DOHH2 (cell line): ENCODE measurements around the gene NUP210.

Experiments used
- H3F3A ChIP-seq: fragments of 200-600 bp; sonication (generic), shearing (Covaris generic); 2 replicates; pipeline ENCODE4 v1.6.0; 2016; ENCODE audit warnings: antibody characterized with exemption, mild to moderate bottlenecking; ENCODE audit not compliant: control insufficient read depth, insufficient read depth
- H3K27ac ChIP-seq: fragments of 200-600 bp; sonication (generic); 2 replicates; pipeline ENCODE4 v1.5.1; 2014; ENCODE audit warnings: low read depth, mild to moderate bottlenecking, low read length, moderate library complexity
- H3K27me3 ChIP-seq: fragments of 200-600 bp; sonication (generic); 2 replicates; pipeline ENCODE4 v1.6.1; 2014; ENCODE audit warnings: mild to moderate bottlenecking, low read length, mixed read lengths; ENCODE audit not compliant: control insufficient read depth
- H3K36me3 ChIP-seq: fragments of 200-600 bp; sonication (generic); 2 replicates; pipeline ENCODE4 v1.6.1; 2014; ENCODE audit warnings: mild to moderate bottlenecking, low read length, moderate library complexity, mixed read lengths; ENCODE audit not compliant: control insufficient read depth
- H3K4me1 ChIP-seq: fragments of 200-600 bp; sonication (generic); 2 replicates; pipeline ENCODE4 v1.6.1; 2014; ENCODE audit warnings: mild to moderate bottlenecking, low read length, mixed read lengths; ENCODE audit not compliant: control insufficient read depth
- H3K4me2 ChIP-seq: fragments of 200-600 bp; sonication (generic); 2 replicates; pipeline ENCODE4 v1.6.0; 2014; ENCODE audit warnings: mild to moderate bottlenecking, low read length, moderate library complexity
- H3K4me3 ChIP-seq: fragments of 200-600 bp; sonication (generic); 2 replicates; pipeline ENCODE4 v1.5.1; 2014; ENCODE audit warnings: mild to moderate bottlenecking, low read length, mixed read lengths
- H3K79me2 ChIP-seq: fragments of 200-600 bp; sonication (generic); 2 replicates; pipeline ENCODE4 v1.6.1; 2014; ENCODE audit warnings: mild to moderate bottlenecking, low read length, mixed read lengths; ENCODE audit not compliant: control insufficient read depth
- H3K9me2 ChIP-seq: fragments of 200-600 bp; sonication (generic); replicated peaks from 2 replicates; pipeline ENCODE4 v1.6.1; 2014; ENCODE audit warnings: mild to moderate bottlenecking, low read length, mixed read lengths; ENCODE audit not compliant: control insufficient read depth
- H3K9me3 ChIP-seq: fragments of 200-600 bp; sonication (generic); 2 replicates; pipeline ENCODE4 v1.6.1; 2014; ENCODE audit warnings: antibody characterized with exemption, low read length, mixed read lengths; ENCODE audit not compliant: control insufficient read depth, insufficient read depth
- H4K20me1 ChIP-seq: fragments of 200-600 bp; sonication (generic); 2 replicates; pipeline ENCODE4 v1.6.0; 2014; ENCODE audit warnings: low read depth, mild to moderate bottlenecking, antibody characterized with exemption, low read length, moderate library complexity; ENCODE audit not compliant: control insufficient read depth, insufficient read depth
- CTCF ChIP-seq: fragments of 200-600 bp; sonication (generic); IDR thresholded peaks from one replicate; pipeline ENCODE4 v1.5.1; 2014; ENCODE audit warnings: antibody characterized with exemption, mild to moderate bottlenecking, low read depth, low read length; ENCODE audit not compliant: poor library complexity, severe bottlenecking
- EZH2phosphoT487 ChIP-seq: fragments of 200-600 bp; sonication (generic); IDR thresholded peaks from 2 replicates; pipeline ENCODE4 v1.6.1; 2017; ENCODE audit warnings: borderline replicate concordance, mild to moderate bottlenecking, antibody characterized with exemption, low read length, moderate library complexity, mixed read lengths

NUP210 gene

GRCh38 chr3:13307041-13307440 is 113.1 kb downstream of the NUP210 start:
- Histone ChIP-seq H3K27me3 (no peaks in the 10 kb centered on the region), H3K27ac (no peak overlapping the region), H3F3A (peaks cover 8% of the 10 kb centered on the region; the same call in 1 of the 2 replicates), H3K4me3 (no peak overlapping the region), H4K20me1 (no peaks in the 10 kb centered on the region), H3K4me2 (no peak overlapping the region), H3K36me3 (peaks cover 15% of the 10 kb centered on the region), H3K9me3 (no peaks in the 10 kb centered on the region), H3K9me2 (no peaks in the 10 kb centered on the region), H3K4me1 (peaks cover 2% of the 10 kb centered on the region), H3K79me2 (no peaks in the 10 kb centered on the region)
- TF ChIP-seq CTCF (no peak), EZH2phosphoT487 (no peak)

- no peak for TF ChIP-seq CTCF
- no peak for TF ChIP-seq EZH2phosphoT487
- no peak overlapping the region for H3K4me3 ChIP-seq
- no peak overlapping the region for H3K27ac ChIP-seq
- H3K9me3 ChIP-seq = no peaks in the 10 kb centered on the region
- H3K36me3 ChIP-seq = peaks cover 15% of the 10 kb centered on the region
- H3K79me2 ChIP-seq = no peaks in the 10 kb centered on the region
- H3F3A ChIP-seq = peaks cover 7% of the 10 kb centered on the region; the same call in 1 of the 2 replicates
- no peaks in the 10 kb centered on the region for H3K27me3 ChIP-seq
- H3K4me2 ChIP-seq = no peak overlapping the region
- H3K4me1 ChIP-seq = peaks cover 14% of the 10 kb centered on the region
- H3K9me2 ChIP-seq = no peaks in the 10 kb centered on the region
- no peaks in the 10 kb centered on the region for H4K20me1 ChIP-seq
Observed at GRCh38 chr3:13305623-13306022, 114.5 kb downstream of the NUP210 start.

GRCh38 chr3:13303410-13303809 is 116.7 kb downstream of the NUP210 start:
- Histone ChIP-seq H3K36me3 (peaks cover 3% of the 10 kb centered on the region; the same call in 1 of the 2 replicates), H4K20me1 (no peaks in the 10 kb centered on the region), H3K4me3 (no peak overlapping the region), H3K9me2 (no peaks in the 10 kb centered on the region), H3K27me3 (no peaks in the 10 kb centered on the region), H3K79me2 (no peaks in the 10 kb centered on the region), H3K27ac (no peak overlapping the region), H3K4me2 (no peak overlapping the region), H3K4me1 (peaks cover 29% of the 10 kb centered on the region), H3F3A (peaks cover 6% of the 10 kb centered on the region), H3K9me3 (no peaks in the 10 kb centered on the region)
- no peak for TF ChIP-seq EZH2phosphoT487
- no peak for TF ChIP-seq CTCF
